ENCODE results near the gene MUC13.

Gene MUC13

DNA sequence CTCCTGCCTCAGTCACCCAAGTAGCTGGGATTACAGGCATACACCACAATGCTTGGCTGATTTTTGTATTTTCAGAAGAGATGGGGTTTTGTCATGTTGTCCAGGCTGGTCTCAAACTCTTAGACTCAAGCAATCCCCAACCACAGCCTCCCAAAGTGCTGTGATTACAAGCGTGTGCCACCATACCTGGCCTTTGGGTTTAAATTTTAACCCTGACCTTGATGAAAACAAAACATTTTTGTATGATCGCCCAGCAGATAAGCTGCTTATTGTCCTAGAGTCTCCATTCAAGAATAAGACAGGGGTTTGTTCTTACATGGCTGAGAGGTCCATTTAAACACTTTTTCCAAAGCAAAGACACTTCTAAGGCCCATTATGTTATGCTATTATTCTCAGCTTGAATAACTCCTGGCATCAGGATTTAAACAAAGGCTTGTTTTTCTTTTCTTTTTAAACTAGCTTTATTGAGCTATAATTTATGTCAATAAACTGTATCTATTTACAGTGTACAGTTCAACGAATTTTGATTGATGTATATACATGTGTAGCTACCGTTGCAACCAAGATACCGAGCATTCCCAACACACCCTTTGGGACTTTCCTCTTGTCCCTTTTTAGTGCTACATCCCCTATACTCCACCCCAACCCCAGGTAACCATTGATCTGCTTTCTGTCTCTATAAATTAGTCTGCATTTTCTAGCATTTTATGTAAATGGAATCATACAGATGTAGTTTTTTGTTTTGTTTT is 1.4 kb upstream of the MUC13 start:
- H3K4me1 Mint-ChIP-seq (ENCODE audit: low read depth): no peaks in the 10 kb centered on the region
- H3K36me3 Mint-ChIP-seq (ENCODE audit: low read depth): no peaks in the 10 kb centered on the region
- no peak overlapping the region for H3K27ac Mint-ChIP-seq
- no peak for DNase-seq (ENCODE audit: low spot score)
- no peaks in the 10 kb centered on the region for H3K9me3 Mint-ChIP-seq
- H3K27me3 Mint-ChIP-seq (ENCODE audit: low read depth): peaks cover 31% of the 10 kb centered on the region
- no peak overlapping the region for H3K4me3 Mint-ChIP-seq

DNA sequence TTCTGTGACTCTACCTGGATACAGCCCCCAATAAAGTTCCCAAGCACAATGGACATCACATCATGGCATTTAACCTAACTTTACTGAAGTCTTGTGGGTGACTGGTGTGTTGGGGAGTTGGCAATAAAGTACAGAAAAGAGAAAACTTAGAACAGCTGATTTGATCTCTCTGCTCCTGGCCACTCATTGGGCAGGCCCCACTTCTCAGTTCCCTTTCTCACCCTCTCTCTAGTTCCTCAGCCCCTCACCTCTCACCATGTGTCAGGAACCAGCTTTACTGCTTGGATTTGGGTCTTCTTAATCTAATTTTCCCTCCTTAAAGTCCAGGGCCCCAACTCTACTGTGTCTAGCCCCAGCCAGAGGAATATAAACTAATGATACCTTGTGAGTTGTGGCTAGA is 713 bp upstream of the MUC13 start:
- Mint-ChIP-seq H3K36me3 (ENCODE audit: low read depth) (no peaks in the 10 kb centered on the region), H3K4me3 (no peak overlapping the region), H3K27me3 (ENCODE audit: low read depth) (peaks cover 36% of the 10 kb centered on the region), H3K27ac (no peak overlapping the region), H3K4me1 (ENCODE audit: low read depth) (no peaks in the 10 kb centered on the region), H3K9me3 (no peaks in the 10 kb centered on the region)
- no peak for DNase-seq (ENCODE audit: low spot score)

DNA sequence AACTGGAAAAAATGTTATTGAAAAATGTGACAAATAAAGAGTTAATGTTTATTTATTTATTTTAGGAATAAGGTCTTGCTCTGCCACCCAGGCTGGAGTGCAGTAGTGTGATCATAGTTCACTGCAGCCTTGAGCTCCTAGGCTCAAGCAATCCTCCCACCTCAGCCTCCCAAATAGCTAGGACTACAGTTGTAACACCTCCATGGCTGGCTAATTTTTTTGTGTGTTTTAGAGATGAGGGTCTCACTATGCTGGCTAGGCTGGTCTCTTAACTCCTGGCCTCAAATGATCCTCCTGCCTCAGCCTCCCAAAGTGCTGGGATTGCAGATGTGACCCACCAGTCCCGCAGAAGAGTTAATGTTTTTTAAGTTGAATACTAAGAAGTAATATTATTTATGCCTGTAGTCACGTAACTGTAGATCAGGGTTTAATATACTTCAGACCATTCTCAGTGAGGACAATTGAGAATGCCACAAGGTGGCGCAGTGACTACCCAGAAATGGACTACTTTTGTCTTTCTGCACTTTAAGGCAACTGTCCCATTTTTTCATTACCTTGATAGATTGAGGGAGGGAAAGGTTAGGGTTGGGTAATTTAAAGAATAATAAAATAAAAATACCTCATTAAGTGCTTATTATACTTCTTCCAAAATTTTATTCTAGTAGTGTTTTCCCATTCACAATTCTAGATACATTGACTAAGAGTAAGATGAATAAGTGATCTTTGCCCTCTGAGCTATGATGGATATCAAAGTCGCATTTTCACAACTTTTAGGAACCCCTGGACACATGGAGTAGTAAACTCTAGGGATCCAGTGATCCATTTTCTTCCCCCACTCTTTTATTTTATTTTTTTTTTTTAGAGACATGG is 6.0 kb downstream of the MUC13 start:
- H3K27ac Mint-ChIP-seq: no peak overlapping the region
- H3K27me3 Mint-ChIP-seq (ENCODE audit: low read depth): peaks cover 65% of the 10 kb centered on the region
- DNase-seq (ENCODE audit: low spot score): peak; percentile 34
- H3K4me3 Mint-ChIP-seq: no peak overlapping the region
- peaks cover 3% of the 10 kb centered on the region for H3K4me1 Mint-ChIP-seq (ENCODE audit: low read depth)
- H3K36me3 Mint-ChIP-seq (ENCODE audit: low read depth): no peaks in the 10 kb centered on the region
- no peaks in the 10 kb centered on the region for H3K9me3 Mint-ChIP-seq

DNA sequence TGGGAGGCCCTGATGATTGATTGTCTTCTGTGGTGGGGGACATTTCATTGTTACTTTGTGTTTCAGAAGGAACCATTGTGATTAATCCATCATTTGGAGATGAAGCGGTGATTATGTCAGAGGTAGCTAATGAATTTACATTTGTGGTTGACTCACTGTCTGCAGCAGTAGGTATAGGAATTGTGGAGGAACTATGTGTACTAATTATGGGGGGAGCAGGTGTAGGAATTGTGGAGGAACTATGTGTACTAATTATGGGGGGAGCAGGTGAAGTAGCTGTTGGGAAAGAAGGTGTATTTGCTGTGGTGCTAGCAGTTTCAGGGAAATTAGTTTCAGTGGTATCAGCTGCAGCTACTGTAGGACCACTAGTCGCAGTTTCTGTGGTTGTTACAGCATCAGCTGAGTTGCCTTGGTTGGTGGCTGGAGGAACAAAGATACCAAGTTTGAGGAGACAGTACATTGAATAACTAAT is 6.9 kb downstream of the MUC13 start:
- Mint-ChIP-seq H3K36me3 (ENCODE audit: low read depth) (no peaks in the 10 kb centered on the region), H3K27me3 (ENCODE audit: low read depth) (peaks cover 66% of the 10 kb centered on the region), H3K27ac (no peak overlapping the region), H3K4me3 (no peak overlapping the region), H3K9me3 (no peaks in the 10 kb centered on the region), H3K4me1 (ENCODE audit: low read depth) (peaks cover 3% of the 10 kb centered on the region)
- DNase-seq (ENCODE audit: low spot score): no peak

DNA sequence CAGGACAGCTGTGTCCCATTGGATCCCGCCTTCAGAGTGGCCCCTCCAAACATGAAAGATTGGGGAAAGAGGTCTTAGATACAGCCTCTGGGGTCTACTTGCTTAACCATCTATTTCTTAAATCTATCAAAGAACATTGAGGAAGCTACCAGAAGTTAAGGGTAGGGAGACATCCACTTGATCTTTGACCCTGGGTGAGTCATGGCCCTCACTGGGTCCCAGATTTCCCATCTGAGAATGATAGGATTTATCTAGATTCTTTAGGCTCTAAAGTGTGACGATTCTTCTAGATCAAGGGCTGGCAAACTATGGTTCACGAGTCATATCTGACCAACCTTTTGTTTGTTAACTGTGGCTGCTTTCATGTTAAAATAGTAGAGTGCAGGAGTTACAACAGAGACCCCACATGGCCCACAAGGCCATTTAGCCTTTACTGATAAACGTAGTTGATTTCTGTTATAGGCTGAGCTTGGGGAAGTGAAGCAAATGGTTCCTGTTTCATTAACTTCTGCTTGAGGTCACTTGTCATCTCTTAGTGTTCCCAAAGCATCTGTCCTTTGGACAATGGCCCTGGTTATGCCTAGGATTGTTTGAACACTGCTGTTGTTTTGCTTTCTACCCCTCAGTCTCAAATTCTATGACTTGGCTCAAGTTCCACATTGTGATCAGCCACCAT is 8.0 kb downstream of the MUC13 start:
- no peaks in the 10 kb centered on the region for H3K9me3 Mint-ChIP-seq
- no peak overlapping the region for H3K4me3 Mint-ChIP-seq
- no peaks in the 10 kb centered on the region for H3K36me3 Mint-ChIP-seq (ENCODE audit: low read depth)
- no peak overlapping the region for H3K27ac Mint-ChIP-seq
- DNase-seq (ENCODE audit: low spot score): no peak
- H3K4me1 Mint-ChIP-seq (ENCODE audit: low read depth): peaks cover 3% of the 10 kb centered on the region
- peaks cover 66% of the 10 kb centered on the region for H3K27me3 Mint-ChIP-seq (ENCODE audit: low read depth)

DNA sequence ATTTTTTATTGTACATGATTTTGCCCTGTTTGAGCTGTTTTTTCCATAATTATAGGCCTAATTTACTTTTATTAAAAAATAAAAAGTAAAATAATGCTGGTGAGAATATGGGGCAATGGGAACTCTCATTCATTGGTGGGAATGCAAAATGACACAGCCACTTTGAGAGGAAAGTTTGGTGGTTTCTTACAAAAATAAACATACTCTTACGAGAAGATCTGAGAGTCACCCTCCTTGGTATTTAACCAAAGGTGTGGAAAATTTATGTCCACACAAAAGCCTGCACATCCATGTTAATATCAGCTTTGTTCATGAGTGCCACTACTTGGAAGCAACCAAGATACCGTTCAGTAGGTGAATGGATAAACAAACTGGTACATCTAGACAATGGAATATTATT is 9.8 kb downstream of the MUC13 start:
- no peak overlapping the region for H3K4me3 Mint-ChIP-seq
- no peaks in the 10 kb centered on the region for H3K9me3 Mint-ChIP-seq
- peaks cover 58% of the 10 kb centered on the region for H3K27me3 Mint-ChIP-seq (ENCODE audit: low read depth)
- no peak overlapping the region for H3K27ac Mint-ChIP-seq
- DNase-seq (ENCODE audit: low spot score): no peak
- H3K36me3 Mint-ChIP-seq (ENCODE audit: low read depth): no peaks in the 10 kb centered on the region
- peaks cover 3% of the 10 kb centered on the region for H3K4me1 Mint-ChIP-seq (ENCODE audit: low read depth)

DNA sequence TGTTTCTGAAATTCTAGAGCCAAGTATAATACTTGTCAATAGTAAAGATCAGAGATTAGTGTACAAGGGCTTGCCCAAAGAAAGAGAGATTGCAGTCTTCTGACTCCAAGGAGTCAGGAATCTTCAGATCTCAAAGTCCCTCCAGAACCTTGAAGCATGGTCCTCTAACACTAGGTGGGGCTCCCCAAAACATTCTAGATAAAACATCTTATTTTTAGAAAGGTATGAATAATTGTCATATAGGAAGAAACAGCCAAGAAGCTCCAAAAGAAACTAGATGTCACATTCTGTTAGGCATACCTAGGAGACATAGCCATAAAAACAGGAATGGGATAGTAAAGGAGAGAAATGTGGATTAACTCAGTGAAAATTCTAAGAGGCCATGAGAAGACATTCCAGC is 10.7 kb downstream of the MUC13 start:
- H3K27ac Mint-ChIP-seq: no peak overlapping the region
- no peak for DNase-seq (ENCODE audit: low spot score)
- H3K4me3 Mint-ChIP-seq: no peak overlapping the region
- H3K36me3 Mint-ChIP-seq (ENCODE audit: low read depth): no peaks in the 10 kb centered on the region
- no peaks in the 10 kb centered on the region for H3K9me3 Mint-ChIP-seq
- H3K4me1 Mint-ChIP-seq (ENCODE audit: low read depth): peaks cover 3% of the 10 kb centered on the region
- peaks cover 52% of the 10 kb centered on the region for H3K27me3 Mint-ChIP-seq (ENCODE audit: low read depth)

DNA sequence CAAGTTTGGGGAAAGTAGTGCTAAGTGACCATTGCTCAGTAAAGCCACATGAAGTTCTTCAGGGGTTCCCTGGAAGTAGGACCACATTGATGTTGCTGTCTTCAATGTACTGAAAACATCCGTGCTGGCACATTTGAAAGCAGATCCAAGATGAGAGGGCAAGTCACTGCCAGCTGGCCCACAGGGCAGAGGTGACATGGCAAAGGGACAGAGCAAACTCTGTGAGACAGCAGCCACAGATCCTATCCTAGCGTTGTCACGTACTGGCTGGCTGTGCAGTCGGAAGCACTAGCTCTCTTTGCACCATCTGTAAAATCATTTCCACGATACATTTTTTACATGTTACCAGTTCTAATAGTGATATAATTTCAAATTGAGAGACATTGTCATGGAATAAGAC is 13.8 kb downstream of the MUC13 start:
- peaks cover 32% of the 10 kb centered on the region for H3K27me3 Mint-ChIP-seq (ENCODE audit: low read depth)
- H3K4me3 Mint-ChIP-seq: no peak overlapping the region
- H3K36me3 Mint-ChIP-seq (ENCODE audit: low read depth): no peaks in the 10 kb centered on the region
- H3K9me3 Mint-ChIP-seq: no peaks in the 10 kb centered on the region
- no peak overlapping the region for H3K27ac Mint-ChIP-seq
- H3K4me1 Mint-ChIP-seq (ENCODE audit: low read depth): no peaks in the 10 kb centered on the region
- DNase-seq (ENCODE audit: low spot score): no peak

DNA sequence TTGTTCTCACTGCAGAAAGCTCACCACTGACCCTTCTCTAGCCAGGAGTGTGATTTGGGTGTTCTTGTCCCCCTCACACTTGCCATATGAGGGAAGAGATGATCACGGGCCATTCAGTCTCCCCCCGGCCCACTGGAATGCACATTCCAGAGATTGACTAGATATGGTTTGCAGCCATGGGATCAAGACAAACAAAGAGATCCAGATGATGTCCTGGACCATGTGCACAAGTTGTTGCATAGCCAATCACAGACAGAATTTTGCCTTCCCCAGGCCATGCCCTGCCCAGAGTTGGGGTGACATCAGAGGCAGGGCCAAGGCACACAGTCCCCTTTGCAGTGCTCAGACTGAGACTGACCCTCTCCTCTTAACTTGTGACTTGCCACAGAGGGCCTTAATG is 14.8 kb downstream of the MUC13 start:
- Mint-ChIP-seq H3K4me1 (ENCODE audit: low read depth) (no peaks in the 10 kb centered on the region), H3K36me3 (ENCODE audit: low read depth) (no peaks in the 10 kb centered on the region), H3K27ac (no peak overlapping the region), H3K27me3 (ENCODE audit: low read depth) (peaks cover 28% of the 10 kb centered on the region), H3K4me3 (no peak overlapping the region), H3K9me3 (no peaks in the 10 kb centered on the region)
- DNase-seq (ENCODE audit: low spot score): no peak

DNA sequence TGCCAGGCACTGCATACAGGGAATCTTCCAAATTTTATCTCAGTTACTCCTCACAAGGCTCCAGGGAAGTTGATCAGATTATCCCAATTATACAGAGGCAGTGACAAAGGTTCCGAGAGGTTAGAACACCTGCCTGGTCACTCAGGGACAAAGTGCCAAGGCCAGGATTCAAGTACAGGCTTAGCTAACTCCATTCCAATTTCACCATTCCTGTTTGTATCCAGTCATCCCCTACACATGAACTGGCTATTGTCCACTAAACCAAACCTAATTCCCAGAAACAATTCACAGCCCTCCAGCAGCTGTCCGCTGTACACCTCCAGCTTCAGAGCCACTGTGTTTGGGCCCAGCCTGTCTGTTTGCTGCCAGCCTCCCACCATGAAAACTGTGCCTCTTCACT is 16.0 kb downstream of the MUC13 start:
- DNase-seq (ENCODE audit: low spot score): no peak
- Mint-ChIP-seq H3K27me3 (ENCODE audit: low read depth) (peaks cover 18% of the 10 kb centered on the region), H3K36me3 (ENCODE audit: low read depth) (no peaks in the 10 kb centered on the region), H3K9me3 (no peaks in the 10 kb centered on the region), H3K27ac (no peak overlapping the region), H3K4me3 (no peak overlapping the region), H3K4me1 (ENCODE audit: low read depth) (no peaks in the 10 kb centered on the region)

DNA sequence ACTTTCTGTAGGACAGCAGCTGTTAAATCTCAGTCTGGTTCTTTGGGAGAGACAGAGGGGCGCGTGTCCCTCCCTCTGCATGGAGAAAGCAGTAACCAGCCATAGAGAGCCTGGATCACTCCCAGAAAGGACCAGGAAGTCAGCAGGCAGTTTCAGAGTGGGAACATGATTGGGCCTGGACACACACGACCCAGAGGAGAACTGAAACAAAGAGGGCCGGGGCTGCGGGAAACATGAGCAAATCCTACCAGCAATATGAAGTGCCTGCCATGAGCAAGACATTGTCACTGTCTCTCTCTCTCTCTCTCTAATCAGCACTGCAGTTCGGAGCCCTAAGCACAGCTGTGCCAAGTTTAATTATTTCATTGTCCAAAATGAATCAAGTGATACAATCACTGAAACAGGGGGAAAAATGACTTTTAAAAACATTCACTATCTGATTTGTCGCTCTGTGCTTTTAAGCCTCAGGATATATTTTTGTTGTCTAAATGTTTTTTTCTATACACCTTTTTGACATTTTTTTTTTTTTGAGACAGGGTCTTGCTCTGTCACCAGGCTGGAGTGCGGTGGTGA is 17.6 kb downstream of the MUC13 start:
- Mint-ChIP-seq H3K9me3 (no peaks in the 10 kb centered on the region), H3K4me3 (no peak overlapping the region), H3K36me3 (ENCODE audit: low read depth) (no peaks in the 10 kb centered on the region), H3K27ac (no peak overlapping the region), H3K4me1 (ENCODE audit: low read depth) (no peaks in the 10 kb centered on the region), H3K27me3 (ENCODE audit: low read depth) (peaks cover 10% of the 10 kb centered on the region)
- no peak for DNase-seq (ENCODE audit: low spot score)

DNA sequence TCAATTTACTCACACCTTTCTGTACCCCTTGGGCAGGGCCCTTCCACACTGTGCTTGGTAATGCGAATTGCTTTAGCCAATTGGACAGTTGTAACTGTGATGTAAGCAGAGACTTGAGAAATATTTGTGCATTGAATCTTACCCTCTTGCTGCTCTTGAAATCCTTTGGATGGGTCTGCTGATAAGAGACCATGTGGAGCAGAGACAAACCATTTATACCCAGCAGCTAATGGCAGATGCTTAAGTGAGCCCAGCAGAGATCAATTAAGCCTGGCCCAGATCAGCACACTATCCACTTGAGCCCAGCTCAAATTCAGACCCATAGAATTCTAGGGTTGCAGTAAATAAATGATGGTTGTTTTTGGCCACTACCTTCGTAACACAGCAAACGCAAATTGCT is 19.3 kb downstream of the MUC13 start:
- Mint-ChIP-seq H3K27ac (no peak overlapping the region), H3K36me3 (ENCODE audit: low read depth) (no peaks in the 10 kb centered on the region), H3K4me1 (ENCODE audit: low read depth) (no peaks in the 10 kb centered on the region), H3K4me3 (no peak overlapping the region), H3K27me3 (ENCODE audit: low read depth) (peaks cover 12% of the 10 kb centered on the region), H3K9me3 (no peaks in the 10 kb centered on the region)
- no peak for DNase-seq (ENCODE audit: low spot score)

DNA sequence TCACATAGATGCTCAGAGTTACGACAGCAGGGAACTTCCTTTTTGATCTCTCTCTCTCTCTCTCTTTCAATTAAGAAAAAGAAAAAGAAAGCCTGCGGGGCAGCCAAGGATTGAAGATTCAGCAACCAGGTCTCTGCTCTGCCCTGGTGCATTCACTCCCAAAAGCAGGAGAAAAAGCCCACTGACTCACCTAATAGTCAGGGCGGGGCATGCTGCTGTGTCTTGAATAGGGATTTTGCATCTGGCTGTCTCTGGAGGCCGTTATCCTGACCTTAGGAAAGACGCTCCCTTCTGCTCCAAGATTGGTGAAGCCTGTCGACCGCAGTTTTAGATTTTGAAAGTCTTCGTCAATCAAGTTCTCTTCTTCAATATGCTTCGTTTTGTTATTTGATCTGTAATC is 26.6 kb downstream of the MUC13 start:
- H3K4me3 Mint-ChIP-seq: no peak overlapping the region
- H3K4me1 Mint-ChIP-seq (ENCODE audit: low read depth): no peaks in the 10 kb centered on the region
- DNase-seq (ENCODE audit: low spot score): no peak
- no peaks in the 10 kb centered on the region for H3K36me3 Mint-ChIP-seq (ENCODE audit: low read depth)
- H3K9me3 Mint-ChIP-seq: no peaks in the 10 kb centered on the region
- H3K27ac Mint-ChIP-seq: no peak overlapping the region
- H3K27me3 Mint-ChIP-seq (ENCODE audit: low read depth): peaks cover 18% of the 10 kb centered on the region
